H1 (cell line): ENCODE measurements around the gene MSTN.

ENCODE experiments used
- BRCA1 ChIP-seq: IDR thresholded peaks from 2 replicates; pipeline ENCODE4 v1.6.1; 2012; ENCODE audit warnings: low read depth, low read length, improper control_type of control experiment
- CBX8 ChIP-seq: fragments of 300-800, 300-1000 bp; sonication (generic); IDR thresholded peaks from 2 replicates; pipeline ENCODE4 v1.7.1; 2016; ENCODE audit warnings: low read depth, low read length, borderline replicate concordance
- CHD1 ChIP-seq: IDR thresholded peaks from 2 replicates; pipeline ENCODE4 v1.6.1; 2012; ENCODE audit warnings: low read depth, low read length, improper control_type of control experiment
- JUN ChIP-seq: IDR thresholded peaks from 2 replicates; pipeline ENCODE4 v1.6.1; 2011; ENCODE audit warnings: low read depth, mild to moderate bottlenecking, improper control_type of control experiment, low read length
- SIN3A ChIP-seq, 2 experiments: IDR thresholded peaks in 1 of 2; conservative IDR thresholded peaks in 1 of 2; 2 replicates each; pipeline ENCODE4 v1.6.1; 2011 to 2012; ENCODE audit warnings: low read length in 2 of 2, improper control_type of control experiment in 1 of 2, low read depth in 1 of 2, mild to moderate bottlenecking in 1 of 2
- SRF ChIP-seq: IDR thresholded peaks from 2 replicates; pipeline ENCODE4 v1.6.1; 2011; ENCODE audit warnings: mild to moderate bottlenecking, low read depth, low read length, moderate library complexity
- TF ChIP-seq, protein P1 (sequence below), 3 experiments: IDR thresholded peaks; 1 replicate in 2 of 3; 2 replicates in 1 of 3; pipeline versions ENCODE4 v1.5.1 to v1.6.1; 2011; ENCODE audit warnings: low read length in 3 of 3, mild to moderate bottlenecking in 3 of 3, inconsistent platforms in 2 of 3, low read depth in 1 of 3, moderate library complexity in 1 of 3; ENCODE audit not compliant: insufficient read depth in 1 of 3; ENCODE audit errors: control extremely low read depth in 1 of 3

DNA sequence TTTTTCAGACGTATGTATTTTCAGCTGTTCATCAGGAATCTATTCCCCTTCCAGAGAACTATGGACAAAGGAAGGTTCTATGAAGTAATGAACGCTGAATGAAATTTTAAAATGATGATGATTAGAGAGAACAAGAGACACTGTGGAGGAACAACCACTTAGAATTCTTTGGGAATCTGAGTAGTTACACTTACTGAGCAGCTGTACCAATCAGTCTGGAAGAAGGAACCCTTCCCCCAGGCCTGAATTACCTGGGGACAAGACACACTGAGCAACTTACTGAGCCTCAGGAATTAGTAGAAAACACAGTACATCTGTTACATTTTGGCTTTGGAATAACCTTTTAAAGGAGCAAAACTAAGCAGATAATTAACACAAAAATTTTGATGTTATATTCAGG, 1.9 kb downstream of the MSTN start:
- TF ChIP-seq, protein P1, sequence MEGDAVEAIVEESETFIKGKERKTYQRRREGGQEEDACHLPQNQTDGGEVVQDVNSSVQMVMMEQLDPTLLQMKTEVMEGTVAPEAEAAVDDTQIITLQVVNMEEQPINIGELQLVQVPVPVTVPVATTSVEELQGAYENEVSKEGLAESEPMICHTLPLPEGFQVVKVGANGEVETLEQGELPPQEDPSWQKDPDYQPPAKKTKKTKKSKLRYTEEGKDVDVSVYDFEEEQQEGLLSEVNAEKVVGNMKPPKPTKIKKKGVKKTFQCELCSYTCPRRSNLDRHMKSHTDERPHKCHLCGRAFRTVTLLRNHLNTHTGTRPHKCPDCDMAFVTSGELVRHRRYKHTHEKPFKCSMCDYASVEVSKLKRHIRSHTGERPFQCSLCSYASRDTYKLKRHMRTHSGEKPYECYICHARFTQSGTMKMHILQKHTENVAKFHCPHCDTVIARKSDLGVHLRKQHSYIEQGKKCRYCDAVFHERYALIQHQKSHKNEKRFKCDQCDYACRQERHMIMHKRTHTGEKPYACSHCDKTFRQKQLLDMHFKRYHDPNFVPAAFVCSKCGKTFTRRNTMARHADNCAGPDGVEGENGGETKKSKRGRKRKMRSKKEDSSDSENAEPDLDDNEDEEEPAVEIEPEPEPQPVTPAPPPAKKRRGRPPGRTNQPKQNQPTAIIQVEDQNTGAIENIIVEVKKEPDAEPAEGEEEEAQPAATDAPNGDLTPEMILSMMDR (IDR thresholded peaks at IDR 0.05; ENCODE audit: control extremely low read depth in 1 of 3, insufficient read depth in 1 of 3, low read depth in 1 of 3, low read length in 3 of 3), result no peak
- TF ChIP-seq CBX8 (no peak), SRF (no peak), CHD1 (no peak), JUN (no peak), BRCA1 (no peak), SIN3A (conservative IDR thresholded peaks at IDR 0.05 in 1 of 2, IDR thresholded peaks at IDR 0.05 in 1 of 2; ENCODE audit: low read depth in 1 of 2, low read length in 2 of 2) (no peak)
